Gastroesophageal sphincter (tissue), 4 donors: Measurements from ENCODE around the gene PGAP2. TPM values are rescaled to one million over a fixed set of nuclear protein-coding genes. Genes with fewer than 3 reads are reported as not detected.

Experiments used
- ATAC-seq: fragments of 150-250 bp; one replicate; pipeline ENCODE4 v1.9.1; 2016; ENCODE audit warnings: mild to moderate bottlenecking, moderate library complexity
- H3K27ac ChIP-seq, 4 donors: fragments of 200-600 bp; sonication (generic) in 3 of 4; 1 replicate in 3 of 4; 2 replicates in 1 of 4; pipeline ENCODE4 v1.5.1; 2016 to 2019
- H3K27me3 ChIP-seq: fragments of 200-600 bp; sonication (generic); one replicate; pipeline ENCODE4 v1.5.1; 2019
- H3K36me3 ChIP-seq, 2 donors: fragments of 200-600 bp; sonication (generic); one replicate each; pipeline ENCODE4 v1.5.1; 2019; ENCODE audit warnings: control low read depth in 1 of 2
- H3K4me1 ChIP-seq, 3 donors: fragments of 200-600 bp; sonication (generic); 1 replicate in 2 of 3; 2 replicates in 1 of 3; pipeline ENCODE4 v1.5.1; 2016 to 2019; ENCODE audit warnings: control low read depth in 2 of 3
- H3K4me3 ChIP-seq, 2 donors: fragments of 200-600 bp; sonication (generic); one replicate each; pipeline ENCODE4 v1.5.1; 2019; ENCODE audit warnings: mild to moderate bottlenecking in 1 of 2, moderate library complexity in 1 of 2
- H3K9me3 ChIP-seq, 3 donors: fragments of 200-600 bp; sonication (generic); one replicate each; pipeline ENCODE4 v1.5.1; 2017 to 2019; ENCODE audit warnings: control low read depth in 2 of 3
- EP300 ChIP-seq: sonication (generic); formaldehyde crosslinking; IDR thresholded peaks from one replicate; pipeline ENCODE4 v1.6.1; 2017; ENCODE audit warnings: antibody characterized with exemption, mild to moderate bottlenecking
- POLR2A ChIP-seq, 2 donors: fragments of 450-650 bp; IDR thresholded peaks; one replicate each; pipeline ENCODE4 v1.6.1; 2017; ENCODE audit warnings: antibody characterized with exemption in 2 of 2, mild to moderate bottlenecking in 2 of 2, moderate library complexity in 1 of 2
- POLR2AphosphoS5 ChIP-seq: sonication (generic); formaldehyde crosslinking; IDR thresholded peaks from one replicate; pipeline ENCODE4 v1.6.1; 2017; ENCODE audit warnings: antibody characterized with exemption
- WGBS, 2 donors: methylation state at CpG; one replicate each; pipeline ENCODE4 v1.1.5; 2018; ENCODE audit warnings: low coverage in 1 of 2; 5-methylcytosine and 5-hydroxymethylcytosine counted together
- total RNA-seq, 4 donors: library from RNA; depleted of rRNA; stranded (reverse); fragments of >200 nt; gene quantifications; one replicate each; pipeline ENCODE4 v1.1.0, GENCODE V29; 2016
- TF ChIP-seq, protein P1 (sequence below), 4 experiments: fragments of 200-600 bp in 2 of 4; fragments of 450-650 bp in 2 of 4; sonication (generic) in 1 of 4; IDR thresholded peaks; one replicate each; pipeline ENCODE4 v1.5.1; 2017 to 2019; ENCODE audit warnings: antibody characterized with exemption in 4 of 4, mild to moderate bottlenecking in 2 of 4, moderate library complexity in 2 of 4

Gene PGAP2
- total RNA-seq, 4 donors from 2014 or later, result 4.2 to 12.0 (median 5.1) TPM

DNA sequence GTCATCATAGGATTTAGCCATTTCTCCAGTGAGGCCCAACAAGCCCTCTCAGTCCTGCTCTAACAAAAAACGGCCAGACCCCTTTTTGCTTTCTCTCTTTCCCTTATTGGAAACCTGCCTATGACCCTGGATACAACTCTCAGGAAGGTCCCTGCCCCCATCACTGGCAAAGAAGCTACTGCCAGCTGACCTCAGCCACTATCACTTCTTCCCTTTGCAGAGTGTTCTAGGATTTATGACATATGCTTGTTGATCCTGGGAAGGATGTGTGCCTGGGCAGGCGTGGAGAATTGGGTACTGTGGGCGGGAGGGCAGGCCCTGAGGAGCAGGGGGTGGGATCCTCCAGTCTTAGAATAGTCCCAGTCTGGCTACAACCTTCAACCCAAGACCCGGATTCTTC is 7.5 kb downstream of the PGAP2 start:
- 80 to 83% methylated on average over 1 of the region's 4 CpGs for WGBS, 2 donors

DNA sequence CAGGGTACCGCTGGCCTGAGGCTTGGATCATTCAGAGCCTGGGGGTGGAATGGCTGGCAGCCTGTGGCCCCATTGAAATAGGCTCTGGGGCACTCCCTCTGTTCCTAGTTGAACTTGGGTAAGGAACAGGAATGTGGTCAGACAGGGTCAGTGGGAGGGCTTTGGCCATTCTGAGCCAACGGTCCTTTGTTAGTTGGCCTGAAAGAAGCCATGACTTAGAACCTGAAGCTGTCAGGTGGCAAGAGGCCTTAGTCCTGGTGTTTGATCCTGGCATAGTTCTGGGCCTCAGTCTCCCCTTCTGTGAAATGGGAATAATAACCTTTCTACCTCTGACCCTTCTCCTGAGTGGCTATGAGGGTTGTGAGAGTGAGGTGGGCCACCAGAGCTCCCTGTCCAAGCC is 8.3 kb downstream of the PGAP2 start:
- no peak overlapping the region for H3K27ac ChIP-seq
- TF ChIP-seq EP300 (no peak), POLR2AphosphoS5 (no peak), POLR2A (IDR thresholded peaks at IDR 0.05) (no peak)
- TF ChIP-seq, protein P1, sequence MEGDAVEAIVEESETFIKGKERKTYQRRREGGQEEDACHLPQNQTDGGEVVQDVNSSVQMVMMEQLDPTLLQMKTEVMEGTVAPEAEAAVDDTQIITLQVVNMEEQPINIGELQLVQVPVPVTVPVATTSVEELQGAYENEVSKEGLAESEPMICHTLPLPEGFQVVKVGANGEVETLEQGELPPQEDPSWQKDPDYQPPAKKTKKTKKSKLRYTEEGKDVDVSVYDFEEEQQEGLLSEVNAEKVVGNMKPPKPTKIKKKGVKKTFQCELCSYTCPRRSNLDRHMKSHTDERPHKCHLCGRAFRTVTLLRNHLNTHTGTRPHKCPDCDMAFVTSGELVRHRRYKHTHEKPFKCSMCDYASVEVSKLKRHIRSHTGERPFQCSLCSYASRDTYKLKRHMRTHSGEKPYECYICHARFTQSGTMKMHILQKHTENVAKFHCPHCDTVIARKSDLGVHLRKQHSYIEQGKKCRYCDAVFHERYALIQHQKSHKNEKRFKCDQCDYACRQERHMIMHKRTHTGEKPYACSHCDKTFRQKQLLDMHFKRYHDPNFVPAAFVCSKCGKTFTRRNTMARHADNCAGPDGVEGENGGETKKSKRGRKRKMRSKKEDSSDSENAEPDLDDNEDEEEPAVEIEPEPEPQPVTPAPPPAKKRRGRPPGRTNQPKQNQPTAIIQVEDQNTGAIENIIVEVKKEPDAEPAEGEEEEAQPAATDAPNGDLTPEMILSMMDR (IDR thresholded peaks at IDR 0.05), result no peak

More for the DNA sequence above, 7.5 kb downstream of the PGAP2 start:
- H3K9me3 ChIP-seq, result no peaks in the 10 kb centered on the region
- no peak for ATAC-seq
- TF ChIP-seq POLR2AphosphoS5 (no peak), POLR2A (IDR thresholded peaks at IDR 0.05) (no peak), EP300 (no peak)
- TF ChIP-seq, protein P1 (IDR thresholded peaks at IDR 0.05), result no peak
- H3K27ac ChIP-seq, result no peak overlapping the region
- no peak overlapping the region for H3K4me3 ChIP-seq
- H3K27me3 ChIP-seq, result no peaks in the 10 kb centered on the region
- no peaks in the 10 kb centered on the region for H3K4me1 ChIP-seq
- H3K36me3 ChIP-seq, result no peaks in the 10 kb centered on the region

DNA sequence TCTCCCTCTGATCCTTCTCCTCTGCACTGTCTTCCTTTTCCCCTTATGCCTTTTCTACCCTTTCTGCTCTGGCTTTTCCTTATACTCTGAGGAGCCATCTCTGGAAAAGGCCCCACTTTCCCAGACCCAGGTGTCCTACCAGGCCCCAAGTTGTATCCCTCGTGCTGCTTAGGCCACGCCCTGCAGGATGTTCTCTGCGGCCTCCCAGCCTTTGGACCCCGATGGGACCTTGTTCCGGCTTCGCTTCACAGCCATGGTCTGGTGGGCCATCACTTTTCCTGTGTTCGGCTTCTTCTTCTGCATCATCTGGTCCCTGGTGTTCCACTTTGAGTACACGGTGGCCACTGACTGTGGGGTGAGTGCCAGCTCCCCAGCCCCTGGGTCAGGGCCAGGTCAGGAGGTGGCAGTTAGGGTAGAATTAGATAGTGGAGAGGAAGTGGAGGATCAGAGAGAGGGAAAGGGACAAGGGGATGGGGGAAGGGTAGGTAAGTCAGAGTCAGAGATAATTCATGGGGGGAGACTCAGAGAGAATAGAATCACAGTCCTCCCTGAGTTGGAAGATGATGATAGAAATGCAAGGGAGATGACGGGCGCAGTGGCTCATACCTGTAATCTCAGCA is 8.9 kb downstream of the PGAP2 start:
- WGBS, 2 donors, result 86 to 100% methylated on average over 2 to 9 of the region's 10 CpGs
- Histone ChIP-seq H3K4me3 (no peak overlapping the region), H3K9me3 (no peaks in the 10 kb centered on the region), H3K36me3 (no peaks in the 10 kb centered on the region), H3K4me1 (no peaks in the 10 kb centered on the region), H3K27ac (no peak overlapping the region), H3K27me3 (no peaks in the 10 kb centered on the region)
- no peak for TF ChIP-seq POLR2A (IDR thresholded peaks at IDR 0.05)
- no peak for TF ChIP-seq POLR2AphosphoS5
- TF ChIP-seq EP300, result no peak
- TF ChIP-seq, protein P1 (IDR thresholded peaks at IDR 0.05), result no peak
- ATAC-seq, result no peak

More for the DNA sequence above, 8.3 kb downstream of the PGAP2 start:
- no peaks in the 10 kb centered on the region for H3K9me3 ChIP-seq
- H3K4me3 ChIP-seq, result no peak overlapping the region
- WGBS, 2 donors, result 100% methylated on average over 1 of the region's 2 CpGs; no CpG with 5 or more reads in 1 of the 2 donors
- H3K27me3 ChIP-seq, result no peaks in the 10 kb centered on the region
- H3K4me1 ChIP-seq, result no peaks in the 10 kb centered on the region
- ATAC-seq, result no peak
- H3K36me3 ChIP-seq, result no peaks in the 10 kb centered on the region

DNA sequence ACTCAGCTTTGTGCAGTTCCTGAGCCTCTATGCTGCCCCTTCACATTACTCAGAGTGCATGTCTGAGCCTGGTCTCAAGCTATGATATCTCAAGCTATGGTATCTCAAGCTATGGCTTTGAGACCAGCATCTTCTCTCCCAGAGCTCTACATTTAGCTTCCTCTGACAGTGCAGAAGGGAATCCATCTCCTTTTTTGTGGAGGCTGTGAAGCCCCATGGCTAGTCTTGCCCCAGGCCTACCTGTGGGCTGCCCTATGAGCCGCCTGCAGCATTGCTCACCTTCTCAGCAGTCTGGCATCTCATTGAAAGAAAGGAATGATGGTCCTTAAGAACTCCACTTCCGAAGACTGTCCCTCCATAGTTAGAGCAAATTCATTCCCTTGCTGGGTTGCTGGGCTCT is 12.6 kb downstream of the PGAP2 start:
- no peaks in the 10 kb centered on the region for H3K4me1 ChIP-seq
- no peaks in the 10 kb centered on the region for H3K27me3 ChIP-seq
- no peak for ATAC-seq
- peaks cover 0 to 18% of the 10 kb centered on the region in 2 donors for H3K36me3 ChIP-seq
- 100% methylated on average over 1 of the region's 2 CpGs; no CpG with 5 or more reads in 1 of the 2 donors for WGBS, 2 donors
- H3K4me3 ChIP-seq, result no peak overlapping the region
- H3K27ac ChIP-seq, result no peak overlapping the region
- H3K9me3 ChIP-seq, result no peaks in the 10 kb centered on the region
- TF ChIP-seq POLR2AphosphoS5 (no peak), EP300 (no peak), POLR2A (IDR thresholded peaks at IDR 0.05) (no peak)
- TF ChIP-seq, protein P1 (IDR thresholded peaks at IDR 0.05), result no peak

DNA sequence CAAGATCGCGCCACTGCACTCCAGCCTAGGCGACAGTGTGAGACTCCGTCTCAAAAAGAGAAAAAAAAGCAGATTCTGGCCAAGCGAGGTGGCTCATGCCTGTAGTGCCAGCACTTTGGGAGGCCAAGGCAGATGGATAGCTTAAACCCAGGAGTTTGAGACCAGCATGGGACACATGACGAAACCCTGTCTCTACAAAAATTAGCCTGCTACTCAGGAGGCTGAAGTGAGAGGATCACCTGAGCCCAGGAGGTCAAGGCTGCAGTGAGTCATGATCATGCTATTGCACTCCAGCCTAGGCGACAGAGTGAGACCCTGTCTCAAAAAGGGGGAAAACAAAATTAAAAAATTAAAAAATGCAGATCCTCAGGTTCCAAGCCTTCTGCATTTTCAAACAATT is 14.0 kb downstream of the PGAP2 start:
- Histone ChIP-seq H3K27ac (no peak overlapping the region), H3K36me3 (peaks cover 0 to 31% of the 10 kb centered on the region in 2 donors), H3K27me3 (no peaks in the 10 kb centered on the region), H3K4me3 (no peak overlapping the region), H3K4me1 (no peaks in the 10 kb centered on the region), H3K9me3 (no peaks in the 10 kb centered on the region)
- WGBS, 2 donors, result 89 to 92% methylated on average over 2 to 4 of the region's 7 CpGs
- TF ChIP-seq POLR2AphosphoS5 (no peak), EP300 (no peak), POLR2A (IDR thresholded peaks at IDR 0.05) (no peak)
- TF ChIP-seq, protein P1 (IDR thresholded peaks at IDR 0.05), result no peak
- no peak for ATAC-seq
